Measurements from ENCODE around the gene KRT4. TPM values are rescaled to one million over a fixed set of nuclear protein-coding genes. Genes with fewer than 3 reads are reported as not detected.

KRT4 gene
- total RNA-seq, 1 experiment from 2014 or later = not detected

DNA sequence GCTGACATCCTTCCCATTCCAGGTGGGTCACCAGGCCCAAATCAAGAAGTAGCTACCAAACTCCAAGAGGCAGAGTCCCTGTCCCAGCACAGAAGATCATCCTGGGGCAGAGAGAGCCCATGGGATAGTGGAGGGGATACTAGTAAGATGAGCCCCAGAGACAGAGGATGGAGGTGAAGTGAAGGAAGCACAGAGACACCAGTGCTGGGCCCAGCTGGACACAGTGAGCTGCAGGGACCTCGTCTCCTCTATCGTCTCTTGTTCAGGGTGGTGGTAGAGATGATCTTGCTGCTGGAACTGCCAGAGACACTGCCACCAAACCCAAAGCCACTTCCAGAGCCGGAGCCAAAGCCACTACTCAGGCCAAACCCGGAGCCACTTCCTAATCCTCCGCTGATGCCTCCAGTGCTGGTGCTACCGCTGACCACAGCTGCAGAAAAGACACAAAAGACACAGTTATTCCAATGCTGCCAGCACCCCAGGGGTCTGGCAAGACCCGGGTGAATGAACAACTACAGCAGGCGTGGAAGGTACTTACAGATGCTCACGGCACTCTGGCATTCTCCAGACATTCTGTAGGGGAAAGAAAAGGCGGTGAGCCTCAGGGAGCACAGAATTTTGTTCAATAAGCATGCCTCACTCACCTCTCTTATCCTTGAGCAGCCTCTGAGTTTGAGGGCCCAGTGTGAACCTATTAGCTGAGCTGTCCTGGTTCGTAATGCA lies 6.9 kb downstream of the KRT4 start:
- Histone ChIP-seq H3K9me3 (ENCODE audit: control insufficient read depth, low read depth, low read length) (no peaks in the 10 kb centered on the region), H2BK5ac (ENCODE audit: insufficient read length, low read length) (no peak overlapping the region), H3K27ac (ENCODE audit: insufficient read length, low read depth, low read length) (no peak overlapping the region), H2BK120ac (ENCODE audit: low read depth, low read length, poor library complexity, severe bottlenecking) (no peak overlapping the region), H4K91ac (ENCODE audit: insufficient read length, low read depth, low read length) (no peak overlapping the region), H3K4me2 (ENCODE audit: insufficient read depth, insufficient read length, low read length) (no peak overlapping the region), H2BK20ac (ENCODE audit: low read depth, low read length, poor library complexity, severe bottlenecking) (no peak overlapping the region), H3K18ac (ENCODE audit: insufficient read length, low read depth, low read length) (no peak overlapping the region), H4K5ac (ENCODE audit: insufficient read length, low read depth, low read length) (no peak overlapping the region), H3K4ac (ENCODE audit: low read depth, low read length) (no peak overlapping the region), H3K4me1 (ENCODE audit: insufficient read depth, low read length) (peaks cover 2% of the 10 kb centered on the region; the same call in 1 of the 2 replicates), H3K9ac (ENCODE audit: extremely low read depth, insufficient read length, low read length) (no peak overlapping the region), H2AK5ac (ENCODE audit: insufficient read length, low read length) (no peak overlapping the region), H4K8ac (replicated peaks; ENCODE audit: insufficient read length, low read depth, low read length) (no peak overlapping the region), H4K20me1 (ENCODE audit: control insufficient read depth, insufficient read depth, insufficient read length) (no peaks in the 10 kb centered on the region), H2AFZ (ENCODE audit: low read length) (no peak overlapping the region), H3K79me2 (ENCODE audit: insufficient read depth, low read length) (no peaks in the 10 kb centered on the region), H3K27me3 (ENCODE audit: insufficient read depth, low read length) (no peaks in the 10 kb centered on the region), H2BK15ac (ENCODE audit: low read depth, low read length) (no peak overlapping the region), H3K79me1 (ENCODE audit: insufficient read depth, low read depth, low read length, poor library complexity, severe bottlenecking) (no peaks in the 10 kb centered on the region), H3K14ac (ENCODE audit: insufficient read depth, low read length) (no peak overlapping the region), H2BK12ac (ENCODE audit: insufficient read length, low read depth, low read length) (no peak overlapping the region), H3K23me2 (ENCODE audit: insufficient read length, low read depth, low read length, poor library complexity, severe bottlenecking) (no peaks in the 10 kb centered on the region), H3K23ac (ENCODE audit: insufficient read length, low read depth, low read length) (no peak overlapping the region), H3T11ph (ENCODE audit: low read length) (no peak overlapping the region), H3K56ac (ENCODE audit: insufficient read length, low read depth, low read length) (no peak overlapping the region)
- peak overlapping the region in 1 of 3 experiments; percentile 46; a peak in 1 of 7 replicates for H3K27ac Mint-ChIP-seq
- DNase-seq = no peak
- H3K27me3 Mint-ChIP-seq (ENCODE audit: low read depth) = peaks cover 10% of the 10 kb centered on the region
- TF ChIP-seq, protein P1, sequence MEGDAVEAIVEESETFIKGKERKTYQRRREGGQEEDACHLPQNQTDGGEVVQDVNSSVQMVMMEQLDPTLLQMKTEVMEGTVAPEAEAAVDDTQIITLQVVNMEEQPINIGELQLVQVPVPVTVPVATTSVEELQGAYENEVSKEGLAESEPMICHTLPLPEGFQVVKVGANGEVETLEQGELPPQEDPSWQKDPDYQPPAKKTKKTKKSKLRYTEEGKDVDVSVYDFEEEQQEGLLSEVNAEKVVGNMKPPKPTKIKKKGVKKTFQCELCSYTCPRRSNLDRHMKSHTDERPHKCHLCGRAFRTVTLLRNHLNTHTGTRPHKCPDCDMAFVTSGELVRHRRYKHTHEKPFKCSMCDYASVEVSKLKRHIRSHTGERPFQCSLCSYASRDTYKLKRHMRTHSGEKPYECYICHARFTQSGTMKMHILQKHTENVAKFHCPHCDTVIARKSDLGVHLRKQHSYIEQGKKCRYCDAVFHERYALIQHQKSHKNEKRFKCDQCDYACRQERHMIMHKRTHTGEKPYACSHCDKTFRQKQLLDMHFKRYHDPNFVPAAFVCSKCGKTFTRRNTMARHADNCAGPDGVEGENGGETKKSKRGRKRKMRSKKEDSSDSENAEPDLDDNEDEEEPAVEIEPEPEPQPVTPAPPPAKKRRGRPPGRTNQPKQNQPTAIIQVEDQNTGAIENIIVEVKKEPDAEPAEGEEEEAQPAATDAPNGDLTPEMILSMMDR (conservative IDR thresholded peaks at IDR 0.05) = no peak
- H3K4me3 Mint-ChIP-seq = no peak overlapping the region; a peak in 1 of 5 replicates
- H3K9me3 Mint-ChIP-seq = no peaks in the 10 kb centered on the region
- no CpG with 5 or more reads among the region's 11 CpGs for whole genome bisulfite sequencing (ENCODE audit: extremely low coverage, insufficient read length, low lambda C conversion rate)
- H3K36me3 Mint-ChIP-seq (ENCODE audit: insufficient read depth in 1 of 3, low read depth in 3 of 3) = no peaks in the 10 kb centered on the region
- peaks cover 19 to 20% of the 10 kb centered on the region in 2 experiments for H3K4me1 Mint-ChIP-seq

All from H9 (cell line).